Astrocyte (in vitro differentiated cells and primary cell): ENCODE data around the gene SLITRK1. TPM values are rescaled to one million over a fixed set of nuclear protein-coding genes. Genes with fewer than 3 reads are reported as not detected.
A peak's percentile ranks its signal among the peaks of the same experiment; 100 is the strongest.

Source experiments
- DNase-seq: peaks from one replicate; pipeline ENCODE4 v3.0.0-alpha.2; 2010; ENCODE audit warnings: low read depth
- FAIRE-seq: peaks from 2 replicates; lab custom pipeline; 2011; peaks lifted over from hg19 to GRCh38; lab: Jason Lieb, UNC
- H2AFZ ChIP-seq: 2 replicates; pipeline ENCODE4 v1.6.0; 2012; ENCODE audit warnings: low read depth, low read length, inconsistent platforms
- H3K27ac ChIP-seq: 2 replicates; pipeline ENCODE4 v1.5.1; 2011; ENCODE audit warnings: low read depth, low read length, inconsistent platforms
- H3K27me3 ChIP-seq: 2 replicates; pipeline ENCODE4 v1.6.0; 2011; ENCODE audit warnings: low read length, inconsistent platforms; ENCODE audit not compliant: insufficient read depth
- H3K36me3 ChIP-seq: 2 replicates; pipeline ENCODE4 v1.5.1; 2011; ENCODE audit warnings: low read length, inconsistent platforms; ENCODE audit not compliant: insufficient read depth
- H3K4me1 ChIP-seq: 2 replicates; pipeline ENCODE4 v1.5.1; 2011; ENCODE audit warnings: low read length, inconsistent platforms; ENCODE audit not compliant: insufficient read depth
- H3K4me2 ChIP-seq: 2 replicates; pipeline ENCODE4 v1.6.0; 2012; ENCODE audit warnings: low read length, inconsistent platforms
- H3K4me3 ChIP-seq: 2 replicates; pipeline ENCODE4 v1.5.1; 2011; ENCODE audit warnings: low read depth, mild to moderate bottlenecking, low read length, inconsistent platforms; ENCODE audit not compliant: insufficient read depth
- H3K79me2 ChIP-seq: 2 replicates; pipeline ENCODE4 v1.6.0; 2012; ENCODE audit warnings: mild to moderate bottlenecking, low read length, inconsistent platforms; ENCODE audit not compliant: insufficient read depth
- H3K9ac ChIP-seq: 2 replicates; pipeline ENCODE4 v1.6.0; 2012; ENCODE audit warnings: mild to moderate bottlenecking, low read length, inconsistent platforms
- H3K9me3 ChIP-seq: 2 replicates; pipeline ENCODE4 v1.5.1; 2012; ENCODE audit warnings: low read depth, mild to moderate bottlenecking, low read length, inconsistent platforms; ENCODE audit not compliant: insufficient read depth
- H4K20me1 ChIP-seq: 2 replicates; pipeline ENCODE4 v1.6.0; 2012; ENCODE audit warnings: low read length, inconsistent platforms; ENCODE audit not compliant: insufficient read depth
- H3K27ac Mint-ChIP-seq: one replicate; pipeline ENCODE4 v1.8.0; 2021; ENCODE audit warnings: mild to moderate bottlenecking, mixed read lengths; ENCODE audit not compliant: unreplicated experiment
- H3K27me3 Mint-ChIP-seq: one replicate; pipeline ENCODE4 v1.8.0; 2021; ENCODE audit warnings: low read depth, mixed read lengths; ENCODE audit not compliant: unreplicated experiment
- H3K36me3 Mint-ChIP-seq: one replicate; pipeline ENCODE4 v1.8.0; 2021; ENCODE audit warnings: low read depth, mixed read lengths; ENCODE audit not compliant: unreplicated experiment
- H3K4me1 Mint-ChIP-seq: one replicate; pipeline ENCODE4 v1.8.0; 2021; ENCODE audit warnings: low read depth, mixed read lengths; ENCODE audit not compliant: unreplicated experiment
- H3K4me3 Mint-ChIP-seq: one replicate; pipeline ENCODE4 v1.8.0; 2021; ENCODE audit warnings: mild to moderate bottlenecking, moderate library complexity, mixed read lengths; ENCODE audit not compliant: unreplicated experiment
- H3K9me3 Mint-ChIP-seq: one replicate; pipeline ENCODE4 v1.8.0; 2021; ENCODE audit warnings: mild to moderate bottlenecking, mixed read lengths; ENCODE audit not compliant: unreplicated experiment
- EZH2 ChIP-seq: IDR thresholded peaks from 2 replicates; pipeline ENCODE4 v1.6.1; 2012; ENCODE audit warnings: mild to moderate bottlenecking, low read length, inconsistent platforms; ENCODE audit not compliant: insufficient read depth
- total RNA-seq: library from RNA; stranded (reverse); gene quantifications from 2 replicates; pipeline ENCODE4 v1.2.1, GENCODE V29; 2021
- TF ChIP-seq, protein P1 (sequence below): IDR thresholded peaks from 2 replicates; pipeline ENCODE4 v1.5.1; 2011; ENCODE audit warnings: low read depth, mild to moderate bottlenecking, inconsistent platforms, low read length, moderate library complexity; ENCODE audit not compliant: insufficient read depth

The SLITRK1 gene
- total RNA-seq, 1 donor from 2014 or later, result 2.3 TPM

DNA sequence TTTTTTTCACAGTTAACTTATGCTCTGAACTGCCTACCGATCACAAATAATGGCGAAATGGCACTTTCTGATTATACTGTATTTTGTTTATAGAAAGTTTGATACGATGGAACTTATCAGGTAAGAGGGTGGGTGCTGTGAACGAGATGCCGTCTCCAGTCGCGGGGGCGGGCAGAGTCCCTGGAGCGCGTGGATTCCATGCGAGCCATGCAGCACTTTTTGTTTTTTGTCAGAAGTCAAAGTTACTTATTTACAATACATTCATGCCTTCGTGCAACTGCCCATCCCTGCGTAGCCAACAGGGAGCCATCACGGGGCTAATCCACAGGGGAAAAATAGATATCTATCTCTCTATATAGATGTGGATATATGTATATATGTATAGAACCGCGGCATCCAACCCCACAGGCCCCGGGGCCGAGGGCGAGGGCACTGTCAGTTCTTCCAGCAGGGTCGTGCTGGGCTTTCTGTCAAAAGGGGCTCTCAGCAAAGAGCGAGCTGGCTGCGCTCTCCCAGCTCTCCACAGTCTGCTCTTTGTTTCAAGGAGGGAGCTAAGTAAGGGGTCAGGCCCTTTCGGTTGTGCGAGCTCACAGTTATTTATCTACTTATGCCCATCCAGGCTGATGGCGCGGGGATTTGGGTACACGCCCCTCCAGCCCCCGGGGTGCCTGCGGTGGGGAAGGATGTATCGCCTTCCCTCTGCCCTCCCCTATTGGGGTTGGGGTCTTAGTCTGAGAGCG is 3.4 kb downstream of the SLITRK1 start:
- no peak overlapping the region for H3K27ac ChIP-seq
- H3K4me2 ChIP-seq, result peak overlapping the region; percentile 93
- H3K4me1 Mint-ChIP-seq, result peaks cover 2% of the 10 kb centered on the region
- no peak overlapping the region for H3K27ac Mint-ChIP-seq
- H2AFZ ChIP-seq, result peak overlapping the region; percentile 78
- H3K36me3 ChIP-seq, result no peaks in the 10 kb centered on the region
- H3K36me3 Mint-ChIP-seq, result peaks cover 8% of the 10 kb centered on the region
- H3K27me3 Mint-ChIP-seq, result peaks cover 20% of the 10 kb centered on the region
- peaks cover 18% of the 10 kb centered on the region for H3K4me1 ChIP-seq
- no peak for TF ChIP-seq EZH2
- TF ChIP-seq, protein P1, sequence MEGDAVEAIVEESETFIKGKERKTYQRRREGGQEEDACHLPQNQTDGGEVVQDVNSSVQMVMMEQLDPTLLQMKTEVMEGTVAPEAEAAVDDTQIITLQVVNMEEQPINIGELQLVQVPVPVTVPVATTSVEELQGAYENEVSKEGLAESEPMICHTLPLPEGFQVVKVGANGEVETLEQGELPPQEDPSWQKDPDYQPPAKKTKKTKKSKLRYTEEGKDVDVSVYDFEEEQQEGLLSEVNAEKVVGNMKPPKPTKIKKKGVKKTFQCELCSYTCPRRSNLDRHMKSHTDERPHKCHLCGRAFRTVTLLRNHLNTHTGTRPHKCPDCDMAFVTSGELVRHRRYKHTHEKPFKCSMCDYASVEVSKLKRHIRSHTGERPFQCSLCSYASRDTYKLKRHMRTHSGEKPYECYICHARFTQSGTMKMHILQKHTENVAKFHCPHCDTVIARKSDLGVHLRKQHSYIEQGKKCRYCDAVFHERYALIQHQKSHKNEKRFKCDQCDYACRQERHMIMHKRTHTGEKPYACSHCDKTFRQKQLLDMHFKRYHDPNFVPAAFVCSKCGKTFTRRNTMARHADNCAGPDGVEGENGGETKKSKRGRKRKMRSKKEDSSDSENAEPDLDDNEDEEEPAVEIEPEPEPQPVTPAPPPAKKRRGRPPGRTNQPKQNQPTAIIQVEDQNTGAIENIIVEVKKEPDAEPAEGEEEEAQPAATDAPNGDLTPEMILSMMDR, result no peak
- no peak for DNase-seq
- no peaks in the 10 kb centered on the region for H3K79me2 ChIP-seq
- no peaks in the 10 kb centered on the region for H3K9me3 ChIP-seq
- FAIRE-seq, result no peak
- no peaks in the 10 kb centered on the region for H4K20me1 ChIP-seq
- peaks cover 25% of the 10 kb centered on the region for H3K27me3 ChIP-seq
- H3K9me3 Mint-ChIP-seq, result peaks cover 5% of the 10 kb centered on the region
- peak overlapping the region; percentile 73 for H3K4me3 ChIP-seq
- H3K4me3 Mint-ChIP-seq, result no peak overlapping the region
- H3K9ac ChIP-seq, result peak overlapping the region; percentile 23

DNA sequence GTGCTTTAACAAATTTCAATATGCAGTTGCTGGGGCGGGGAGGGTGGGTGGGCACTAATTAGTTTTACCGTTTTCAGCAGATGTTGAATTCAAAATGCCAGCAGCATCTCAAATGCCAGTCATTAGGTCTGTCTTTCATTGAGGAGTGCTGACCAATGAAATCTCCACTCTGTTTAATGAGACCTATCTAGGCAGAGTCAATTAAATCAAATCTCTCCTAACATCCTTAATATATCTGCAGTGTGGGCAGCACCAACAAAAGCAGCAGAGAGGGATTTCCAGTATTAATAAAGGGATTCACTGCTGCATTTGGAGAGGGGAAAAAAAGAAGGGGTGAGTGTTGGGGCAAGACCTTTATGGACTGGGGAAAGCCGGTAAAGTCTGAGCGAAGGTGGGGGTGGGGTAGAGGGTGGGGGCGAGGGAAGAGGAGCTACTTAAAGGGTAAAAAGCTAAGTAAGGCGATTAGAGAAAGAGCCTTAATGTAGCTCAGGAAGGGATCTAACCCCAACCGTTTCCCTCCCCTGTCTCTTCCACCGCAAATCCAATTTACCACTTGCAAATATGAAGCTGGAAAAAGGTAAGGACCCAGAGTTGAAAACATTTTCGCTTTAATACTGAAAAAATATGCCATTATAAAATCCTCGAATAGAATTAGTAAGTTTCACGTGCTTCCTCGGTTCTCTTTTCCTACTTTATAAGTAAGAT is 4.5 kb downstream of the SLITRK1 start:
- DNase-seq (no peak), FAIRE-seq (no peak)
- Histone ChIP-seq H2AFZ (no peak overlapping the region), H3K27me3 (peaks cover 21% of the 10 kb centered on the region), H3K4me3 (no peak overlapping the region), H3K9ac (no peak overlapping the region), H3K36me3 (no peaks in the 10 kb centered on the region), H4K20me1 (no peaks in the 10 kb centered on the region), H3K4me2 (no peak overlapping the region), H3K9me3 (no peaks in the 10 kb centered on the region), H3K27ac (no peak overlapping the region), H3K79me2 (no peaks in the 10 kb centered on the region), H3K4me1 (peaks cover 18% of the 10 kb centered on the region)
- no peak overlapping the region for H3K27ac Mint-ChIP-seq
- H3K9me3 Mint-ChIP-seq, result peaks cover 5% of the 10 kb centered on the region
- no peak for TF ChIP-seq EZH2
- TF ChIP-seq, protein P1, result no peak
- H3K27me3 Mint-ChIP-seq, result peaks cover 16% of the 10 kb centered on the region
- peaks cover 8% of the 10 kb centered on the region for H3K36me3 Mint-ChIP-seq
- H3K4me1 Mint-ChIP-seq, result no peaks in the 10 kb centered on the region
- H3K4me3 Mint-ChIP-seq, result no peak overlapping the region

GRCh38 chr13:83876546-83876945 is 5.7 kb downstream of the SLITRK1 start:
- no peak overlapping the region for H3K4me3 Mint-ChIP-seq
- H3K9me3 Mint-ChIP-seq, result peaks cover 5% of the 10 kb centered on the region
- no peaks in the 10 kb centered on the region for H3K4me1 Mint-ChIP-seq
- Histone ChIP-seq H3K27ac (no peak overlapping the region), H3K4me1 (peaks cover 15% of the 10 kb centered on the region), H3K9me3 (no peaks in the 10 kb centered on the region), H3K9ac (no peak overlapping the region), H2AFZ (no peak overlapping the region), H4K20me1 (no peaks in the 10 kb centered on the region), H3K79me2 (no peaks in the 10 kb centered on the region), H3K4me3 (no peak overlapping the region), H3K4me2 (no peak overlapping the region), H3K36me3 (no peaks in the 10 kb centered on the region), H3K27me3 (peaks cover 19% of the 10 kb centered on the region)
- H3K27ac Mint-ChIP-seq, result no peak overlapping the region
- DNase-seq, result no peak
- TF ChIP-seq EZH2, result no peak
- TF ChIP-seq, protein P1, result no peak
- H3K36me3 Mint-ChIP-seq, result peaks cover 8% of the 10 kb centered on the region
- H3K27me3 Mint-ChIP-seq, result peaks cover 16% of the 10 kb centered on the region
- no peak for FAIRE-seq
